HG03442 (cell line): ENCODE measurements around the gene POU2F1.
A peak's percentile ranks its signal among the peaks of the same experiment; 100 is the strongest.

Source experiments
- ATAC-seq: cut with Tn5 transposase; IDR thresholded peaks from one replicate; pipeline ENCODE4 v1.9.1; 2021; ENCODE audit warnings: mild to moderate bottlenecking, moderate library complexity; ENCODE audit not compliant: unreplicated experiment

Gene POU2F1

DNA sequence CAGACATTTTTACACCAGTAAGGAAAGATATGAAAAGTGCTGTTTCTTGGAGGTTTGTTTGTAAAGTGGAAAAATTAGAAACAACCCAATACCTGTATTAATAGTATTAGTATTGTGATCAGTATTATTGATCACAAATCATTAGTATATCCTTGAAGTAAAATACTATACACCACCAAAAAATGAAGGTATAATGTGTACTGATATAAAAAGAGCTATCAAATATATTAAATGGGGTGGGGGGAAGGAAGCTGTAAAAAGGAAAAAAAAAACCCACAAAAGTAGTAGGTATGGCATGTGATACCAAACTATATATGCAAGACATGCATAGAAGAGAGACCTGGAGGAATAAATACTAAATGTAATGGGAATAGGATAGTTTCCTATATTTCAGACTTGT, 46.3 kb downstream of the POU2F1 start:
- no peak for ATAC-seq

DNA sequence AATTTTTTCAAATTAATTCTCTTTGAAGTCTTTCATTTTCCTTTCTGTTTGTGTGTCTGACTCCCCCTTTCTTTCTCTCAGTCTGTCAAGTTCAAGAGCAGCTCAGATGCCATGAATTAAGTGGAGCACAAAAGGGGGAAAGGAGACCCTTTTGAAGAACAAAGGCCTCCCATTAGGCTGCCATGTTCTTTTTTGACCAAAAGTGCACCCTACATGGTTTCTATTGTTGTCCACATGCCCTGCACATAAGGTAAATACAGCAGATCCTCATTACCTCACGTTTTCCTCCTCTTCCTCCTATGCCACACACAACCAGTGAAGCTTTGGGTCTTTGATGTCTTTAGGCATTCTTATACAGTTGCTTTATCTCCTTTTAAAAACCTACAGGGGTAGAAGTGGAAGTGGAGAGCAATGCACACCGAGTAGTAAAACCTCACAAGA, 47.7 kb downstream of the POU2F1 start:
- ATAC-seq: no peak

DNA sequence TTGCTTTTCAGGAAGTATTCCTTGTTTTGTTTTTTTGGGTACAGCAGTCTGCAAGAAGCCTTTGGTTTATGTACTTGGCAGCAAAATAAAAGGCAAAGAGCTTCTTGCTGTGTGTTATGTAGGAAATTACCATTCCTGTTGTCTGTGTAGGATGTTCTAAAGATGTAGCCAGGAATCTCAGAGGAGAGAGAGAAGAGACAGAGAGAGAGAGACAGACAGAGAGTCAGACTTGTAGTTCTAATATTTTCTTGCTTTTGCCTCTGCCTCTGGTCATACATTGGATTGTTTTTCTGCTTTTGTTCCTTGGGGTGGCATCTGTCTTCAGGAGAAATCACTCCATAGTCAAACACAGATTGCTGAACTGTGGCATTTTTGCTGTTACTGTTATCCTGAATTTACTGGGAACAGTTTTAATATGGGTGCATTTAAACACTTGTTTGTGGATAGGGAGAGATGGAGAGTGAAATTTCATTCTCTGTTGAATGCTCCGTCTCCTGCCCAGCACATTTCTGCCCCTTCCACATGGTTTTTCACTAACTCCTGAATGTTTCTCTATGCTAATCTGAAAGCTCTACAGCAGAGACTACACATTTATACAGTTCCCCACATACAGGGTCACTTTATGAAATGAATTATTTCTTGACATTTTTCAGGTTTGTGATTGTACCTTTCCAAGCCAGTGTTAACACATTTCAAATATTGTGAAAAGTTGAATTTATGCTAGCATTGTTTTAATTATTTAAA, 49.8 kb downstream of the POU2F1 start:
- no peak for ATAC-seq

DNA sequence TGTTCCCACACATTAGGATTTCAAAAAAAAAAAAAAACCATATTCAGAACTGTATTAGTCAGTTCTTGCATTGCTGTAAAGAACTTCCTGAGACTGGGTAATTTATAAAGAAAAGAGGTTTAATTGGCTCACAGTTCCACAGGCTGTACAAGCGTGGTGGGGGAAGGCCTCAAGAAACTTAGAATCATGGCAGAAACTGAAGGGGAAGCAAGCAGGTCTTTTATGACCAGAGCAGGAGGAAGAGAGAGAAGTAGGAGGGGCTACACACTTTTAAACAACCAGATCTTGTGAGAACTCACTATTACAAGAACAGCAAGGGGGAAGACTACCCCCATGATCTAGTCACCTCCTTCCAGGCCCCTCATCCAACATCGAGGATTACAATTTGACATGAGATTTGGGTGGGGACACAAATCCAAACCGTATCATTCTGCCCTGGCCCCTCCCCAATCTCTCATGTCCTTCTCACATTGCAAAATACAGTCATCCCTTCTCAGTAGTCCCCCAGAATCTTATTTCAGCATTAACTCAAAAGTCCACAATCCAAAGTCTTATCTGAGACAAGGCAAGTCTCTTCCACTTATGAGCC, 51.8 kb downstream of the POU2F1 start:
- ATAC-seq: no peak

DNA sequence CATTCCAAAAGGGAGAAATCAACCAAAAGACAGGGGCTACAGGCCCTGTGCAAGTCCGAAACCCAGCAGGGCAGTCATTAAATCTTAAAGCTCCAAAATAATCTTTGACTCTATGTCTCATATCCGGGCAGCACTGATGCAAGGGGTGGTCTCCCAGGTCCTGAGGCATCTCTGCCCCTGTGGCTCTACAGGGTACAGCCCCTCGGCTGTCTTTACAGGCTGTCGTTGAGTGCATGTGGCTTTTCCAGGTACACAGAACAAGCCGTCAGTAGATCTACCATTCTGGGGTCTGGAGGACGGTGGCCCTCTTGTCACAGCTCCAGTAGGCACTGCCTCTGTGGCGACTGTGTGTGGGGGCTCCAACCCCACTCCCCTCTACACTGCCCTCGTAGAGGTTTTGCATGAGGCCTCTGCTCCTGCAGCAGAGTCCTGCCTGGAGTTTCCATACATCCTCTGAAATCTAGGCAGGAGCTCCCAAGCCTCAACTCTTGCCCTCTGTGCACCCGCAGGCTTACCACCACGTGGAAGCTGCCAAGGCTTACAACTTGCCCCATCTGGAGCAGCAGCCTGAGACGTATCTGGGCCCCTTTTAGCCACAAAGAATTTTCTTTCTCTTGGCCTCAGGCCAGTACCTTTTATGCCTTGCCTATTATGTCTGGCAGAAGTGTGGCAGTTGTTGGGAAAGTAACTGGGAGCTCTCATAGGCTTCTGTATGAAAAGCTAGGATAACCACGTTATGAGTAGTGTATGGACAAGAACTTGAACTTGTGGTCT, 52.5 kb downstream of the POU2F1 start:
- ATAC-seq: no peak

DNA sequence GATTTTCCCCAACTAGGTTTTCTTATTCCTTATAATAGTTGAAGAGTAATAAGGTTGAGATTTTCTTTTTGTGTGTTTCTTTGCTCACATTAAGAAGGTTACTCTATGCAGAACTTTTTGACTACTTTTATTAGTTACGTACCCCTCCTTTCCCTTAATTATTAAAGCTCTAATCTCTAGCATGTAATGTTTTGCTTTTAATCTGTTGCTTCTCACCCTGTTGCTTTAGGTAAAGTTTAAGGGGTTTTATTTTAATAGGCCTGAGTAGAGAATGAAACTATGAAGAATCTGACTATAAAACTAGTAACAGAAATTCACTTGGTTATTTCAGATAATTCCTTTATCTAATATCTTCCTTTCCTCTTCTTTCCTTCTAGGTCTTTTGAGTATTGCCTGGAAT, 53.4 kb downstream of the POU2F1 start:
- no peak for ATAC-seq

DNA sequence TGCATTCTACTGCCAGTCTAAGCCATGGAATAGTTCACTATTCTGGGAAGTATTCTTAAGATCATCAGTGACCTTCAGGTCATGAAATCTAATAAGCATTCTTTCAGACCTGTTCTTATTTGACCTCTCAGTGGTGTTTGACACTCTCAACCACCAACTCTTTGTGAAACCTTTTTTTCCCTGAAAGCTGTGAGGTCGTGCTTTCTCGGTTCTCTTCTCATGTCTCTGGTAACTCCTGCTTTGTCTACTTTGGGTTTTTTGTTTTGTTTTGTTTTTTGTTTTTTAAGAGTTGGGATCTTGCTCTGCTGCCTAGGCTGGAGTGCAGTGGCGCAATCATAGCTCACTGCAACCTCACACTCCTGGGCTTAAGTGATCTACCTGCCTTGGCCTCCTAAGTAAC, 56.3 kb downstream of the POU2F1 start:
- peak; percentile 87 for ATAC-seq

DNA sequence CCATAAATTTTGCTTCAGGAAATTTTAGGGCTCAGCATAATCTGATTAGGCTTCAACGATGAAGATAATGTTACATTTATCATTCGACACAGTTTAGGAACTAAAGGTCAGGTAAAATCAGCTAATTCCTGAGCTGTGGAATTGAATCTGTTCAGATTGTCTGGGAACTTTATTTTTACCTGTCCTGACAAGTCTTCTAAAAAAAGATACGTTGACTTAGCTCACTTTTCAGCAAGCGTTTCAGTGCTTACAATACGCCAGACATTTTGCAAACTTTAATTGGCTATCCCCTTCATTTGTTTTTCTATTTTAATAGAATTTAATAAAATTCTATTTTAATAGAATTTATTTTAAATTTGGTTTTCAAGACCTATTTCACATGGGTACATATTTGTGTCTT, 57.8 kb downstream of the POU2F1 start:
- no peak for ATAC-seq

DNA sequence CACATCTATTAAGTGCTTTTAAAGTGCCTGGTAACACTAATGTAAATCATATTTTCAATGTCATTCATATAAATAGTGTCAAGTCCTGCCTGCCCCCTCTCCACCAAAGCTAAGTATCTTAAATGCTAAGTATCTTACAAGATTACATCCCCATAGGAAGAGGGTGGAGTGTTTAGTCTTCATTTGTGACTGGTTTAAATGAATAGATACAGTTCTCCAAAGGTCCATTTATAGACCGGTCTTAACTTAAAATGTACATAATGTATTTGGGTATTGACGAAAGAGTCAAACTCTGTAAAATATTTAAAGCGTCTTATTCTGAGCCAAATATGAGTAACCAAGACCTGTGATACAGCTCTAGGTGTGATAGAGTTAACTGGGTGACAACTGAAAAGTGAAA, 60.2 kb downstream of the POU2F1 start:
- ATAC-seq: no peak

DNA sequence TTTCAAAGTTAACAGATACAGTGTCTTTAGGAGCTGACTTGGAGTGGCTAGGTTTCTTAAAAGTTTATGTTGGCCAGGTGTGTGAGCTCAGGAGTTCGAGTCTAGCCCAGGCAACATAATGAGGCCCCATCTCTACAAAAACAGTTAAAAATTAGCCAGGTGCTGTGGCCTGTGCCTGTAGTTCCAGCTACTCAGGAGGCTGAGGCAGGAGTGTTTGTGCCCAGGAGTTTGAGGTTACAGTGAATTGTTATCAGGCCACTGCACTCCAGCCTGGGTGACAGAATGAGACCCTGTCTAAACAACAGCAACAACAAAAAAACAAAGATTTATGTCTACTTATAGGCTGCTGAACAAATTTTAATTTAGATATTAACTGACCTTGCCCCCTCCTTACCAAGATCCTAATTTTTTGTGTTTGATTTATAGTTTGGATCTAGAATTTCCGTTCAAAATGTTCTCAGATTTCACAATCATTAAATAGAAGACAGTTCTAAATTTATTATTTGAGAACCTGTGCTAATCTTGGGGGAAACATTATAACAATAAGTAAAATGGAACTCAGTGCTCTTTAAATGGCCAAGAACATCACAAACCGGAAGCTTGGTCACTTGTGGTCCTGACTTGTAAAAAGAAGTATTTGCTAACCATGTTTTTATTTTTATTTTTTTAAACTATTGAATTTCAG, 67.8 kb downstream of the POU2F1 start:
- no peak for ATAC-seq

DNA sequence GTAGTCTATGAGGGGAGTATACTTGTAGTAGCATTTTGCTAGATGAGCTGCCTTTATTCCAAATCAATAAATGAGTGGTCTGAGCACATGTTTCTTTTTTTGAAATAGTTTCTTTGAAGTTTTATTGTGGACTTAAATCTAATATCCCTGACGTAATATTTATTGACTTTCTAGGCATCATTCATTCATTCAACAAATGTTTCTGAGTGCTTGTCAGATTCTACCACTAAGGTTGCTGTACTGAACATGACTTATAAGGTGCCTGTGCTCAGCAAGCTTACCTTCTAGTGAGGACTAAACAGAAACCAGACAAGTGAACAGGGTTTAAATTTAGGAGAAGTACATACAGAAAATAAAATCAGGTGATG, 68.4 kb downstream of the POU2F1 start:
- no peak for ATAC-seq

DNA sequence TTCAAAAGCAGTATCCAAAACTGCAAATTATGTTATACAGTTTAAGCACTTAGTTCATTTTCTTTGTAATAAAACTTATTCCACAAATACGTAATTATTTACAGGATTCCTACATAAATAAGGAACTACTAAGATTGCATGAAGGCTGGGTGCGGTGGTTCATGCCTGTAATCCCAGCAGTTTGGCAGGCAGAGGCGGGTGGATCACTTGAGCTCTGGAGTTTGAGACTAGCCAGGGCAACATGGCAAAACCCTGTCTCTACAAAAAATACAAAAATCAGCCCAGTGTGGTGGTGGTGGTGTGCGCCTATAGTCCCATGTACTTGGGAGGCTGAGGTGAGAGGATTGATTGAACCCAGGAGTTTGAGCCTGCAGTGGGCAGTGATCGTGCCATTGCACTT, 69.3 kb downstream of the POU2F1 start:
- no peak for ATAC-seq

DNA sequence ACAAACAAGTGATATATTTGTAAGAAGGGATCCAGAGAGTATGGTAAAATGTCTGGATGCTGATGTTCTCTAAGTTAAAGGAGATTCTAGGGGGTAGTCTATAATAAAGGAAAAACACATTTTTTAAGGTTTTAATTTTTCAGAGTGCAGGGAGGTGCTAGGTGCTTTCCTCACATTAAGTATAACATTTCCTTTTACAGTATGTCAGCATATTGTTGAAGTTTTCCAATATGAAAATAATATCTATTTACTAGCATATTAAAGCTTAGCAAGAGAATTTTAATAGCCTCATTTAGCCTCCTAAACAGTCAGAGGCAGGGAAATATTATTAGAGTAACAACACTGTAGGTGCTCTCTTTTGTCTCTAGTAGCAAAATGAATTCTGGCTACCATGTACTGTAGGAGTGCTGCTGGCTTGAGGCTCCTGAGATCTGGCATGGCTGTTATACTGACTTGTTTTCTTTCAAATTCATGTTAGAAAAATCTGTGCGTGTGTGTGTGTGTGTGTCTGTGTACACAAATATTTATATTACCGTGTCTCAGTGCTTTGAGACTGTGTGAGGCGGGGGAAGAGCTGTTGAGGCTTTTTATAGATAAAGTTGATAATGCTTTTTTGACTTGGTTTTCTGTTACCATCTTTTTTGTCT, 71.0 kb downstream of the POU2F1 start:
- no peak for ATAC-seq

DNA sequence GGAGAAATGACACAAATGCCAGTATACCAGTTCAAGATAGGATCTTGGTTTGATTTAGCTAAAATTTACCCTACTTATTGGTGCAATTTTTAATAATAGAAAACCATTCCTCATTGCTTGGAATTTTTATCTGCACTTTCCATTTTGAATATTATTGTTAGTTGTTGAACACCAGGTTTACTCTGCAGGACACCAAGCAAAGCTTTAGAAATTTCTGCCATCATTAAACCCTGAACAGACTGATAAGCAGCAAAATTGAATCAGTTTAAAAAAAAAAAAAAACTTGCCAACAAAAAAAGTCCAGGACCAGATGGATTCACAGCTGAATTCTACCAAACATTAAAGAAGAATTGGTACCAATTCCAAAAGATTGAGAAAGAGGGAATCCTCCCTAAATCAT, 71.5 kb downstream of the POU2F1 start:
- no peak for ATAC-seq

DNA sequence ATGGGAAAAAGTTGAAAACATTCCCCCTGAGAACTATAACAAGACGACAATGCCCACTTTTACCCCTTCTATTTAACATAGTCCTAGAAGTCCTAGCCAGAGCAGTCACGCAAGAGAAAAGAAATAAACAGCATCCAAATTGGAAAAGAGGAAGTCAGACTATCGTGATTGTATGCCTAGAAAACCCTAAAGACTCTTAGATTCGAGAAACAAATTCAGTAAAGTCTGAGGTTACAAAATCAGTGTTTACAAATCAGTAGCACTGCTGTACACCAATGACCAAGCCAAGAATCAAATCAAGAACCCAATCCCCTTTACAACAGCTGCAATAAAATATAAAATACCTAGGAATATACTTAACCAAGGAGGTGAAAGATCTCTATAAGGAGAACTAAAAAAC, 72.4 kb downstream of the POU2F1 start:
- ATAC-seq: no peak

DNA sequence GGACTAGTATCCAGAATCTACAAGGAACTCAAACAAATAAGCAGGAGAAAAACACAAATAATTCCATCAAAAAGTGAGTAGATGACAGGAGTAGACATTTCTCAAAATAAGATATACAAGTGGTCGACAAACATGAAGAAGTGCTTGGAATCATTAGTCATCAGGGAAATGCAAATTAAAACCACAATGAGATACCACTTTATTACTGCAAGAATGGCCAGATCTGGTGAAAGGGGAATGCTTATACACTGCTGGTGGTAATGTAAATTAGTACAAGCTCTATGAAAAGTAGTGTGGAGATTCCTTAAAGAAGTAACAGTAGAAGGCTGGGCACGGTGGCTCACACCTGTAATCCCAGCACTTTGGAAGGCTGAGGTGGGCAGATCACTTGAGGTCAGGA, 73.8 kb downstream of the POU2F1 start:
- no peak for ATAC-seq

DNA sequence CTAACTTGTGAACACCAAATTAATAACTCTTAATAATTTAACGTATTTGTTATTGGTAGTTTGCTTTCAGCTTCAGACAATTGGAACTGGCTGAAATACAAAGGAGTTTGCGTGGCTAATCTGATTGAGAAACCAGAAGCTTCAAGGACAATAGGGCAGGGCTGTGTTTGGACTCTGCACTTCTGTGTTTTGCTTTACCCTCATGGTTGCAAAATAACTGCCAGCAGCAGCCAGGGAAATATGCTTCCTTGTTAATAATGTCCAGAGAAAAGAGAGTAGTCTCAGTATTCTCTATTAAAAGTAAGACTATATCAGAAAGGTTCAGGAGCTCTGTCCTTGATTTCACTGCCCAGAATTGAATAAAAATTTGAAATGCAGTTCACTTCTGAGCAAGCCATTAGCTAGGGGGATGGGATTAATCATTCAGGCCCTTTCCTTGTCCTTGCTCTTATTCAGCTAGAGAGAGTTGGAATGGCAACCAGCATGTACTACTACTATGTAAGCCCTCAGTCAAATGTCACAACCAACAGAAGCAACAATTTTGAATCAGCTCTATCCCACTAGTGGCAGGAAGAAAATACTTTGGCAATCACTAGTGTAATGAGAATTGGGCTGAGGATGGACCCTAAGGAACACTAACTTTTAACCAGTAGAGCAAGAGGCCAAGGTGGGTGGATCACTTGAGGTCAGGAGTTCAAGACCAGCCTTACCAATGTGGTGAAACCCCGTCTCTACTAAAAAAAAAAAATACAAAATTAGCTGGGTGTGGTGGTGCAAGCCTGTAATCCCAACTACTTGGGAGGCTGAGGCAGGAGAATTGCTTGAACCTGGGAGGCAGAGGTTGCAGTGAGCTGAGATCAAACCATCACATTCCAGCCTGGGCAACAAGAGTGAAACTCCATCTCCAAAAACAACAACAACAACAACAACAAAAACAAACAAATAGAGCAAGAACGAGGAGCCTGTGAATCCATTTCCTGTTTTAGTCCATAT, 76.8 kb downstream of the POU2F1 start:
- ATAC-seq: no peak

DNA sequence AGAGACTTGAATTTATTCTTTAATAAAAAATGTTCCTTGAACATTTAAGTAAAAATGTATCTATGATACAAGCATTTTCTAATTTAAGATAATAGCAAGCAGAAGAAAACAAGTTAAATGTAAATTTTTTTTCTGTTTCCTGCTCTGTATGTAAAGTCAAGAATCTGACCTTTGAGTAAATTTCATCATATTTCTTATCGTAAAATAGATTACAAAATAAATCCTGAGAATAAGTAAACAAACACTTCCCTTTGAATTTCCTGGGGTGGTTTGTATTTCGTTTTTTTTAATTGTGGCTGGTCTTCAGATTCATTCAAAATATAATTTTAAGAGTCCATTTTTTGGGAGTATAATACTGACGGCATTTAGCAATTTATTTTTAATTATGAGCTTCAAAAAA, 77.6 kb downstream of the POU2F1 start:
- ATAC-seq: no peak

DNA sequence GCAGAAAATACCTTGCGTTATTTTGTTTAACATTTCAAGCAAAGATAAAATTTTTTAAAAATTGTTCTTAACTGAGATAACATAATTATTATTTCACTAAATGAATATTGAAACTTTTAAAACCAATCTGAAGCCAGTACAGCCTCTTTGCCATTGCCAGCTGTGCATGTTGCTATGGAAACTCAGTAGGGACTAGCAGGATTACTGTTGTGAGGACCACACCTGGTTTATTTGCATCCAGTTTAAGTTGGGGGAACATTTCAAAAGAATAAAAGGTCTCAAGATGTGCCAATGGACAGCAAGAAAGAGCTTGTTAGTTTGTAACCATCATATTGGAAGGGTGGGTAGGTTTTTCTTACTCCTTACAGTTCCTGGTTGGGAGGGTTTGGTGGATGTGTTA, 80.7 kb downstream of the POU2F1 start:
- ATAC-seq: no peak

DNA sequence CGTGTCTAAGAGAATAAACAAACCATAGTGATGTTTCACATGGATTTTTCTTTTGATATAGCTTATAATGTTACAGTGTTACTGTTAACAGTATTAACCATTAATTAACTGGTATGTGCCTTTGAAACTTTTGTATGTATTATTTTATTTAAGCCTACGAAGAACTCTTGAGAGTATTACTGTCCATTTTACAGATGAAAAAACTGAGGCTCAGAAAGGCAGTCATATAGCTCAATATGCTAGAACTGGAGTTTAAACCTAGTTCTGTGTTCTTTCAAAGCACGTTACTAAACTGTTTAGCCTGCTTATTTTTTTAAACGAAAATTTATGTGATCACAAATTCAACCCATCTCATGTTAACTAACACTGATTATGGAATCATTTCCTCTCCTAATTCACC, 83.5 kb downstream of the POU2F1 start:
- no peak for ATAC-seq
